ENCODE results near the gene VDR.
"Not testable (repeated sequence)": the region's sequence is repeated elsewhere in the genome, so short reads cannot be mapped to it uniquely, and the experiment has no call there.

The VDR gene

DNA sequence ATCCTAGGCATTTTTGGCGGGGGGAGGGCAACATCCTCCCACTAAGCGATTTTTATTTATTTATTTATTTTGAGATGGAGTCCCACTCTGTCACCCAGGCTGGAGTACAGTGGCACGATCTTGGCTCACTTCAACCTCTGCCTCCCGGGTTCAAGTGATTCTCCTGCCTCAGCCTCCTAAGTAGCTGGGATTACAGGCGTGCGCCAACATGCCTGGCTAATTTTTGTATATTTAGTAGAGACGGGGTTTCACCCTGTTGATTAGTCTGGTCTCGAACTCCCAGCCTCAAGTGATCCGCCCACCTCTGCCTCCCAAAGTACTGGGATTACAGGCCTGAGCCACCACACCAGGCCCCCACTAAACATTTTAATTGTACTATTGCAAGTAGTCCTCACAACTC is 95.3 kb downstream of the VDR start:
- DNase-seq: not testable (repeated sequence)

DNA sequence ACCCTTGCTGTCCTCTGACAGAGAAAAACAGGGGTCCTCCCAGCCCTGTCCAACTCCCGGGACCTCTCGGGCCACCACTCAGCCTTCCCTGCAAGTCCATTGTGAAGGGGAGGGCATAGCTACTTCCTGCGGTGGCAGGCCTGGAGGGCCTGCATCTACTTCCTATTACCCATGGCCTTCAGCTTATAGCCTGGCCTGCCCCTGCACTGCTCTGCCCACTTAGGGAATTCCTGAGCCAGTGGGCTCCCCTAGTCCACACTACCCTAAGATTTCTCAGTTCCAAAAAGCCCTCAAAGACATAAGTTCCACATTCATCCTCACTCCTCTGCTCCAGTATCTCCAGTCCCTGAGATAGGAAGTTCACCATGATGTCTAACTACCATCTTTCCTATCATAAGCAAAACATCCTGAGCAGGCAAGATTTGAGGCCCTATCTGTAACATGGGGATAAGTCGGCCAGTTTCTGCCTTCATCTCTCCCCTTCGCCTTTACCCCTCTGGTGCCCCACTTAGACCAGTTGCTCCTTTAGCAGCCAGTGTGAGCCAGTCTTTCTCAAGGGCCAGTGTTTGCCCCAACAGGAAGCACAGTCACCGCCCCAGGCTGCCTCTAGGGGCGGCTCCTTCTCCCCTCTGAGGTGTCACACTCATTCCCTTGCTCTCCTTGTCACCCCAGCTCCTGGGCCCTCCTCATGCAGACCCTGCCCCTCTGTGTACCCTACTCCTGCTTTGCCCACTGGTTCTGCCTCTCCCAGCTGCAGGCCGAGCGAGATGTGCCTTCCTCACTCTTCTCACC is 96.0 kb downstream of the VDR start:
- peak; percentile 51 for DNase-seq

DNA sequence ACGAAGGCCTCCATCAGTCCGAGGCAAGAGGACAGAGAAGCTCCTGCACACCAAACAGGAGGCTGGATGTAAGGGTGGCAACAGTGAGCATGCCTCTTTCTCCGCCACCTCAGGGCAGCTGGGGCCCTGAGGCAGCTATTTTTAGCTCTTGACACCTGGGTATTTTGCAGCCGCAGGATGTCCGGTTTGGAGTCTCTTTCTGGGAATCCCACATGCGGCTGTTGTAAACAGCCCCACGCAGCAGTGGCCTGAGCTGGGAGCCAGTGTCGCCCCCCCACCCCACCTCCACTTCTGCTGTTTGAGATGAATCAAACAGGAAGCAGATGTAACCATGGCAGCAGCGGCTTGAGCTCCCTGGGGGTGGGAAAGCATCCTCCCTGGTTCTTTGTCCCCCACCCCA is 96.7 kb downstream of the VDR start:
- DNase-seq: peak; percentile 88

DNA sequence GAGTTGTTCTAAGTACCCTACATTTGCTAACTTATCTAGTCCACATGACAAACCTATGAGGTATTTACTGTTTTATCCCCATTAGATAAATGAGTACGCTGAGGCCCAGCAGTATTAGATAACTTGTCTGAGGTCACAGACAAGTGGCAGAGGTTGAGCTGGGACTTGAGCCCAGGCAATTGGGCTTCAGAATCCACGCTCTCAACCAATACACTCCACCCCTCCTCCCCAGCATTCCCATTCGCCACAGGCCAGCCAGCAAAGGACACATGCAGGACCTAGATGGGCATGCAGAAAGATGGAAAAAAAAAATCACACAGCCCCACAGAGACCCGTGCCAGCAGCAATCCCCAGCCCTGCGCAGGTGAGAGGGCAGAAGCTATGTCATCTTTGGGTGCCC is 97.5 kb downstream of the VDR start:
- no peak for DNase-seq

DNA sequence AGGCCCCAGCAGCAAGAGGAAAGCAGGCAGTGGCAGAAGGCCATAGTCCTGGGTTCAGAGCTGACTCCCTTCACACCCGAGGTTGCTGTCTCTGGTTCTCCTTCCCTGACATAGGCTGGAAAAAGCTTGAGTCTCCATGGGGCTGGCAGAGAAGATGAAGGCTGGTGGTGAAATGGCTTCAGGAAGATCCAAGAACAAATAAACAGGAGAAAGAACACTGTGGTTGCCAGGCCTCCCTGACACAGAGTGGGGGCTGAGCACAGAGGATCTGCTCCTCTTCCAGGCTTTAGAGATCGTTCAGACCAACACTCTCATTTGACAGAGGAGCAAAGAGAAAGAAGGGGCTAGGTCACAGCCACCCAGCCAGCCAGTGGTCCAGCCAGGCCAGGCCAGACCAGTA is 99.4 kb downstream of the VDR start:
- DNase-seq: no peak

DNA sequence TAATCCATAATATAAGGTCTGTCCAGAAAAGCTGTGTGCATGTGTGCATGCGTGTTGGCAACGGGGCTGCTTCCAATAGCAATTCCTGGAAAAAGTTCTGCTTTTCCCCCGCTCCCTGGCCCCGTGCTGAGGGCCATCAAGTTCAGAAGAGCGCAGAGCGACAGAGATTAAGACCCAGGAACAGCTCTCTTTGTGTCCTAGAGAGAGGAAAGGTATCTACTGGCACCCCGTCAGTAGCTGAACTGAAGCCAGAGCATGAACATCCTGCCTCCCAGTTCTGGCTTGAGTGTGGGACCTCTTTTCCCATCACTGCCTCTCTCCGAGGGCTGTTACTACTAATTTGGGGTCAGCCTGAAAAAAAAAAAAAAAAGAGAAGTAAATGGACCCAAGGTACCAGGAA is 100.6 kb downstream of the VDR start:
- no peak for DNase-seq

DNA sequence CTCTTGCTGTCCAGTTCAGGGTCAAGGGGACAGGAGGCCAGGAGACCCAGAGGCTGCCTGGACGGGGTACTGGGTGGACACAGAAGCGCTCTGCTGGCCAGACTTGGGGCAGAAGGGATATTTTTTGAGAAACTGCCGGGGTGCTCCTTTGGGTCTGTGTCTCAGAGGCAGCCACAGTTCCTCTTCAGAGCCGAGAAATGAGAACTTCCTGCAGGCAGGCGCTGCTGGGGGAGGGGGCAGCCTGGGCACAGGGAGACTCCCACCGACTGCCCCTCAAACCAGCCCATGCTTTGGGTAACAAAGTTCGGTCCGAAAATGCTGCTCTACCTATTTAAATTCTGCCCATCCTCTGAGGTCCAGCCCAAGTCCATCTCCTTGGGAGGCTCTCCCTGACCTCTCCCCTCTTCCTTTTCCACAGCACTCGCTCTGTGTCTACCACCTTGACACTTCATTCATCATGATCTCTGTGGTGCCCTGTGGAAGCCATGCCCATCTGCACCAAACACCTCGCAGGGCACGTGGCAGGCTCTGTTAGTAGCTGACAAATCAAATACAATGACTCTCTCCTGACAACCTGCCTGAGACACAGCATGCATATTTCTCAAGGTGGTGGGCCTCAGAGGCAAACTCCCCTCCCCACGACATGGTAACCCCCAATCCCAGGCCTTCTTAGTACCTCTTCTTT is 101.5 kb downstream of the VDR start:
- DNase-seq: no peak

DNA sequence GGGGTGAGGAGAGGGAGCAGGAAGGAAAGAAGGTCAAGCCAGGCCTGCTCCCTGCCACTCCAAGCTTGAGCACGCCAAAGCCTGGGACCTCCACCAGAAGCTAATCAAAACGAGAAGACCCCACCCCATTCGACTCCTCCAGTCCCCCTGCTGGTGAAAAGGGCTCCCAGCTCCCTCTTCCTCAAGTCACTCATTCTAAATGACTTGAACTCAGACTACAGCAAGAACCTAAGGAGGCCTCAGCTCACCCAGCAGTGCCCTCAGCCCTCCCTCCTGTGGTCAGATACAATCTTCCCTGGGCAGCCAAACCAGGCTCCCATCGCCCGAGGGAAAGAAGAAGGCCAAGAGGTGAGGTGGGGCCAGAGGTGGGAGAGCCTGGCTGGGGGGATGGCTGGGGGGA is 102.5 kb downstream of the VDR start:
- no peak for DNase-seq

DNA sequence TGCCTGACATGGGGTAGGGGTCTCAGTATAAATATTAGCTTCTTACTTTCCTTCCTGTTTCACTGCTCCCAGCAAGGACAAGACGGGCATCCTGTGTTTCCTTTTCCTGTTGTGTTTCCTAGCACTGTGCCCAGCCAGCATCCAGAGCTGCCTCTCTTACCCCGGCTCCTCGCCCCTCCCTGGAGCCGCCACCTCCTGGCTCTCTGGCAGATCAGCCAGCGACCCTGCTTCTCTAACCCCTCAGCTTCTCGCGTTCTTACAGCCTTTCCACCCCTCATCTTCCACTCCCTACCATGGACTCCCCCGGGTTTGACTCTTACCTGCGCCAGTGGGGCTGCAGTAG is 102.9 kb downstream of the VDR start:
- no peak for DNase-seq

DNA sequence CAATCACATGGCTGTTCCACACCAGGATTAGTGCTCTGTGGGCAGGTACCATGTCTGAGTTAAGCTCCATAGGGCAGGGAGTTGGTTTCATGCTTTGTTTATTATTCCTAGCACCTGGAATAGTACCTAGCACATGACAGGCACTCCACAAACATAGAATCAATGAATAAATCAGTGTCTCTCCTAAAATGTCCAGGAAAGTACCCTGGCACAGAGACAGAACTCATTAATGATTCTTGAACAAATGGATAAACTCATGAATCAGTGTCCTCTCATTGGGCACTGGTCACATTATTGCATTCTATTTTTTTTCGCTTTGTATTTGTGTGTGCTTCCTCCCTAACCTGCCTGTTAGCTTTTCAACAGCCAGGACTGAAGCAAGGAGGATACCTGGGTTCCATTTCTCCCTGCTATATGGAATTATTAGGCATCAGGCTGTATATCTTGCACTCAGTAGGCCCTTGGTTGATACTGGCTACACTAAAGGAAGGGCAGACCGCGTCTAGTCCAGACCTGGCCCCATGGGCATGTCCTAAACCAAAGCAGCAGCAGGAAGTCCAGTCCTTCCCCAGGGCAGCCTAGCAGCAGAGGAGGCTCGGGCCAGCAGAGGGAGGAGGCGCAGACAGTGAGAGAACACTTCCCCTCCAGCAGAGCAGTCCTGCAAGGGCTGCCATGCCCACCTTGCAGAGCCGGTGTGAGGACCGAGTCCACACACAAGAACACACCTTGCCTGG is 103.5 kb downstream of the VDR start:
- peak; percentile 34 for DNase-seq

DNA sequence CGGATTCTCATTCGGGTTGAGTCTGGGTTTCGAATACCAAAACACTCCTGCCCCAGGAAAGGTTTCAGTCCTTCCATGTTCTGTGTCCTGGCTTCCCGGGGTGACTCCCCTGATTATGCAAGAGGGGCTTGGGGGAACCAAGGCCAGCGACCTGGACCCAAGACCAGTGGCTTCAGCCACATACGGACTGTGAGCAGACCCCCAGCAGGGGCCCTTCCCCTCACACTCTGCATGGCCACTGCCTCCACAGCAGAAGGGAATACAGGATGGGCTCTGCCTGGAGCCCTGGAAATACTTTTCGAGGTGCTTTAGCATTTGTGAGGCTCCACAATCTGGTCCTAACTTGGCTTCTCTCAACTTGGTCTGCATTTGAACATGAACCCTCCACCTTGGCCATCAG is 104.2 kb downstream of the VDR start:
- no peak for DNase-seq

DNA sequence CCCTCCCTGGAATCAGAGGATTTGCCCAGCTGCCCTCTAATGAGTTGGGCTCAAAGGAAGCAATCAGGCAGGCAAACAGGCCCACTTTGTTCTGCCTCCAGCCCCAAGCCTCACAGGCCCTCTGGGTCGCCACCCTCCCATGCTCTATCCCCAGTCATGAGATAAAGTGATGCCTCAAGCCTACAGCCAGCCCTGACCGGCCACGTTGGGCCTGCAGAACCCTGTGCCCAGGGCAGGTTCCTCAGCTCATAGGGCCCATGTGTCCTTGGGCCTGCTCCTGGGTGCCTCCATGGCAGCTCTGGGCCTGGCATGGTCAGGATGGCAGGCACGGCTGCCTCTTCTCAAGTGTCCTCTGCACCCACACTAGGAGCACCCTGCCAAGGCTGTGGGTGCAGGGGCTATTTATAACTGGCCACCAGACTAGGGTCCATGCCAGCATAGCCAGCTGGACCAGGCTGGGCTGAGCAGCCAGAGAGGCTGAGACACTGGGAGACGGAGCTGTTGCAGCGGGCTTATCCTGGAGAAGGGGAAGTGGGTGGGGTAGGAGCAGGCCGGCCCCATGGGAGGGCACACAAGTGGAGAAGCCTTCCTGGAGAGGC is 105.3 kb downstream of the VDR start:
- DNase-seq: no peak

DNA sequence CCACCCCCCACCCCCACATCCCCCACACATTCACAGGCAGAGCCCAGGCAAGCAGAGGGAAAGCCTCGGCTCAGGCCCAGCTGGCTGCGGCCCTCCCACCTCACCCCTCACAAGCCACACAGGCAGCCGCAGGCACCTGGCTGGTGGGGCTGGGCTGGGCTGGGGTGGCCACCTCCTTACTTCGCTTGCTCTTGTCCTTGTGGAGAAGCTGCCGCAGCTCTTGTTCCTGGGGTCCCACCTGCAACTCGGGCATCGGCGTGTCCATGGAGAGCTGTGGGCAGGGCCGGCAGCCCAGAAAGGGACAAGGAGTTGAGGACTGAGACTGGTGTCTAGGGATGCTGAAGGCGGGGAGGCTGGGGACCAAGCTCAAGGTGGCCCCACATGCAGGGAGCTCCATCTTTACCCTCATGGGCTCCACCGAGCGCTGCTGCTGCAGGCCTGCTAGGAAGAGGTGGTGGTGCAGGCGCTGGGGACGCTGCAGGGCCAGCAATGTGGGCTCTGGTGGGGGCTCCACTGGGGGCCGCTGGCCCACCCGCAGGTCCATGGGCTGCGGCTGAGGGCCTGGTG is 106.3 kb downstream of the VDR start:
- DNase-seq: no peak

DNA sequence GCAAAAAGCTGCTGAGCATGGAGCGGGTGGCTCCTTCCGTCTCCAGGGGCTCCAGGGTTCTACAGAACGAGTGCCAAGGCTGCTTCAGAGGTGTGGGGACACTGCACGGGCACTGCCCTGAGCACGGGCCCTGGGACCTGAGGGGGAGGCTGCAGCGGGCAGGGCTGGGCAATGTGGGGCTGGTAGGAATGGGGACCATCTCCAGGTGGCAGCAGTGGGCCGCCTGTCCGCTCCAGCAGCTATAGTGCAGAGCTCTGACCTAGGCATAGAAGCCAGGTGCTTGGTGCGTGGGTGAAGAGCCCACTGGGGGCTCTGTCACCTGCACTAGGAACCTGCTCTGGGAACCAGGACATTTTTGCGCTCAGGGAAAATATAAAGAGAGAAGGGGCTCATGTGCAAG is 107.4 kb downstream of the VDR start:
- peak; percentile 45 for DNase-seq

DNA sequence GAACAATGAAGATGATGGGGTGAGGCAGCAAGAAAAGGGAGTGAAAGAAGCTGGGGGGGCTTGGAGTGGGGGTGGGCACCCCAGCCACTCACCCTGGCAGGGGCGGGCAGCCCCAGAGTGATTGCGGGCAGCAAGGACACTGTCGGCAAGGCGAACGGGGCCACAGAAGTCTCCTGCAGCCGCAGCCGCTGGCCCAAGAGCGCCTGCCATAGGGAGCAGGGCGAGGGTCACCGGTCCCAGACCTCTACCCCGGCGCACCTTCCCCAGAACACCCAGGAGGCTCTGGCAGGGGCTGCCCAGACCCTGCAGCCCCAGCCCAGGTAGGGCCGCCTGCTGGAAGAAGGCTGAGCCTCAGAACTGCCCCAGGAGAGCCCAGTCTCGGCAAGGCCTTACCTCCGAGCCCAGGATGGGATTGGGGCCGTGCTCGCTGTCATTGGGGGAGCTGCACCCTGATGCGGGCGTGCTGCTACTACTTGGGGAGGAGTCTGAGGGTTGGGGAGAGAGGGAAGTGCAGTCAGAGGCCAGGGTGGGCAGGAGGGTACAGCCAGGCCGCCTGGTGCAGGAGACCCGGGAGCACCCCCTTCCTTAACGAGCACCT is 108.9 kb downstream of the VDR start:
- no peak for DNase-seq

DNA sequence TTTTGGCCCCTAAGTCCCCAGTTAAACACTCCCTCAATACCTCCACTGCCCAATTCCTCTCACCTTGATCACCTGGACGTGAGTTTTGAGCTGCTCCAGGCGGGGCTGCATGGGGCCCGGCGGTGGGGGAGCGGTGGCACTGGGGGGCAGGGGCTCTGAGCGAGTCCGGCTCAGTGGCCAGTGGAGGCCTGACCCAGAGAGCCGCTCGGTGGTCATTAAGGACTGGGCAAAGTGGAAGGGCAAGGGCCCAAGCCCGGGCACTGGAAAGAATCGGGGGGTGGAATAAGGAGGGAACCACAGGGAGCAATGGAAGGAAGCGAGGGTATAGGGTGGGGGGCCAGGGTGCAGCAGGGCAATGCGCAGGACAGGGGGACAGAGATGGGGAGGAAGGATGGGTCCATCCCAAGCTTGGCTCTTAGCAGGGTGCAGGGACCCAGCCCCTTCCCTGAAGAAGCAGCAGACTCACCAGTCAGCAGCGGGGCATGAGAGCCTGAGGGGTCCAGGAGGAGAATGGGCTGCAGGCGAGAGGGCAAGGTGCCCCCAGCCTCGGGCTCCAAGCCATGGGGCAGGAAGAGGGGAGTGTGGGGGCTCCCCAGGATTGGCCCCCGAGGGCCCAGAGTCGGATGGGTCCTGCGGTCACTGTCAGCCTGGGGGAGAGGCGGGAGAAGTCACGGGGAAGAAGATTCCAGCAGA is 109.5 kb downstream of the VDR start:
- DNase-seq: no peak

DNA sequence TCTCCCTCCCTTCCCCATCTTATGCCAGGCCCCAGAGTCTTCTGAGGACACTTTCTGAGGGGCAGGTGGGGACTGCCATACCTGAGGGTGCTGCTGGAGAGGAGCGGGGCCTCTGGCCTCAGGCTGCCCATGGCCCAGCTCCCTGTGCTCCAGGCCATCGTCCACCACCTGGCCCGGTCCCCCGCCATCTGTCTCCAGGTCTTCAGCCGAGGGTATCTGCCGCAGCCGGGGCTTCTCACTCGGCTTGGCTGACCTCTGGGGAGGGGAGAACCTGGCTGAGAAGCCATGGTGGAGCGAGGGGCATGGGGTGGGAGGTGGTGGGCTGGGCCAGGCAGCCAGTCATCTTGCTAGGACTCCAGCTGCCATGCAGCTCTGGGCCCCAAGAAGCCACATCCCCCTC is 110.1 kb downstream of the VDR start:
- no peak for DNase-seq

DNA sequence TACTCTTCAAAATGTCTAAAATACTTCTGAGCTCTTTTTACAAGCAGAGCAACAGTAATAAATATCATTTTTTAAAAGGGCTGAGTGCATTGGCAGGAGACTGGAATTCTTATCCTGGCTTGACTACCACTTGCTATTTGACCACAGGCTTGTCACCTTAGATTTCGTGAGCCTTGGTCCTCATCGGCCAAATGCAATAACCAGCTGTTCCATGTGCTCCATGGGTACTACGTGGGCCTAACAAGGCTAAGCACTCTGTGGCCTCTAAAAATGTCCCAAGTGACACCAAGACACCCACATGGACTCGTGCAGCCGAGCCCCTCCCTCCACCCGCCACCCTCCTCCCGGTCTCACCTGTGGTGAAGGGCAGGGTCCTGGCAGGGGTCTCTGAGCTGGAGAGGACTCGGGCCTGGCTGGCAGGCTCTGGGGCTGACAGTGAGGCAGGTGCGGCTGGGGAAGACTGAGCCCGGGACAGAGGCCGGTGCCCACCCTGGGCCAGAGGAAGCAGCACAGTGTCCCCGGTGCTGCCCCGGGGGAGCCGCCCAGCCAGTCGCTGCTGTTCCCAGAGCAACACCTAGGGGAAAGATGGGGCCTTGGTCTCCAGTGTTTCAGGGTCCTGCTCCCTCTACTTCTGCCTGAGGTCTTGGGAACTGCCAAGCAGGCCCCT is 111.6 kb downstream of the VDR start:
- DNase-seq: no peak

DNA sequence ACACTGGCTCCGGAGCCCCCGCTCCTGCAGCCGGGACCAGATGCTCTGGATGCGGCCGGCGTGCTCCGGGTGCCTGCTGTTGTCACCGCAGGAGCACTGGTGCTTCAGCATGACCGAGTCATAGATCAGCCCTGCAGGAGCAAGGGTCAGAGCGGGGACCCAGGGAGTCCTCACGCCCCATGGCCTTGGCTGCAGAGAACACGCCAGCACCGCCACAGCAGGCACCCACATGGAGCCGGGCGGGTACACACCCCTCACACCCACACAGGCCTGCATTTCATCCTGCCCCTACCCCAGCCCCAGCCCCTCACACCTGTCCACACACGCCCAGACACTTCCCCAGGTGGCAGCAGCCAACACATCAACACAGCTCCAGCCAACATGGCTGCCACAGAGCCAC is 112.9 kb downstream of the VDR start:
- no peak for DNase-seq
